RWPE1 (cell line): ENCODE measurements around the gene CEBPA.

Source experiments
- CTCF ChIA-PET: fragments of 350-600 bp; sonication (Branson Sonifier 250); formaldehyde crosslinking; extraction: SDS; loops from one replicate; lab custom pipeline; 2021; lab: Yijun Ruan, JAX
- POLR2A ChIA-PET: fragments of 400-600 bp; formaldehyde crosslinking; extraction: SDS; loops from one replicate; lab custom pipeline; 2020; ENCODE audit warnings: antibody characterized with exemption; ENCODE audit not compliant: low non-redundant PET; lab: Yijun Ruan, JAX
- DNase-seq: peaks from one replicate; pipeline ENCODE4 v3.0.0; 2012; ENCODE audit warnings: low spot score
- H3K27ac ChIP-seq: fragments of 450-650 bp; 2 replicates; pipeline ENCODE4 v1.5.1; 2017
- CTCF ChIP-seq: fragments of 450-650 bp; conservative IDR thresholded peaks from 2 replicates; pipeline ENCODE4 v1.5.1; 2017; ENCODE audit warnings: low read depth, mild to moderate bottlenecking

CEBPA gene

GRCh38 chr19:33303791-33304345 is 1.5 kb upstream of the CEBPA start:
- no peak for TF ChIP-seq CTCF
- H3K27ac ChIP-seq: peak overlapping the region; percentile 78
- no peak for DNase-seq
- CTCF ChIA-PET: interaction anchor here (0.6 to 2.0 kb wide), 4 partner anchors 70 to 521 kb away, joined by 3 to 8 read pairs (median 4); partner anchors contain the start of gene CEBPG
- POLR2A ChIA-PET: interaction anchor here (1.3 kb wide), 1 partner anchor 70 kb away, joined by 6 read pairs; the partner anchor contains the start of gene CEBPG

GRCh38 chr19:33302974-33303790 is 848 bp upstream of the CEBPA start:
- ChIA-PET POLR2A (interaction anchor here (0.6 to 1.3 kb wide), 4 partner anchors 70 to 92 kb away, joined by 3 to 6 read pairs (median 4); partner anchors contain the start of gene CEBPG), CTCF (interaction anchor here (0.5 to 2.0 kb wide), 17 partner anchors 9 to 521 kb away, joined by 3 to 8 read pairs (median 5); partner anchors contain the start of gene CEBPG)
- peak; percentile 47 for DNase-seq
- peak overlapping the region; percentile 78 for H3K27ac ChIP-seq
- no peak for TF ChIP-seq CTCF

DNA sequence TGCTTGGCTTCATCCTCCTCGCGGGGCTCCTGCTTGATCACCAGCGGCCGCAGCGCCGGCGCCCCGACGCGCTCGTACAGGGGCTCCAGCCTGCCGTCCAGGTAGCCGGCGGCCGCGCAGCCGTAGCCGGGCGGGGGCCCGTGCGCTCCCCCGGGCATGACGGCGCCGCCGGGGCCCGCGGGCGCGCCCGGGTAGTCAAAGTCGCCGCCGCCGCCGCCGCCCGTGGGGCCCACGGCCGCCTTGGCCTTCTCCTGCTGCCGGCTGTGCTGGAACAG is 497 bp downstream of the CEBPA start:
- H3K27ac ChIP-seq: peak overlapping the region; percentile 78; the same call in 1 of the 2 replicates
- TF ChIP-seq CTCF: no peak
- POLR2A ChIA-PET: interaction anchor here (0.5 to 1.2 kb wide), 2 partner anchors 70 to 72 kb away, joined by 3 to 6 read pairs; partner anchors contain the start of gene CEBPG
- CTCF ChIA-PET: interaction anchor here (0.5 to 2.2 kb wide), 11 partner anchors 9 to 104 kb away, joined by 3 to 8 read pairs (median 5); partner anchors contain the start of gene CEBPG
- DNase-seq: no peak

DNA sequence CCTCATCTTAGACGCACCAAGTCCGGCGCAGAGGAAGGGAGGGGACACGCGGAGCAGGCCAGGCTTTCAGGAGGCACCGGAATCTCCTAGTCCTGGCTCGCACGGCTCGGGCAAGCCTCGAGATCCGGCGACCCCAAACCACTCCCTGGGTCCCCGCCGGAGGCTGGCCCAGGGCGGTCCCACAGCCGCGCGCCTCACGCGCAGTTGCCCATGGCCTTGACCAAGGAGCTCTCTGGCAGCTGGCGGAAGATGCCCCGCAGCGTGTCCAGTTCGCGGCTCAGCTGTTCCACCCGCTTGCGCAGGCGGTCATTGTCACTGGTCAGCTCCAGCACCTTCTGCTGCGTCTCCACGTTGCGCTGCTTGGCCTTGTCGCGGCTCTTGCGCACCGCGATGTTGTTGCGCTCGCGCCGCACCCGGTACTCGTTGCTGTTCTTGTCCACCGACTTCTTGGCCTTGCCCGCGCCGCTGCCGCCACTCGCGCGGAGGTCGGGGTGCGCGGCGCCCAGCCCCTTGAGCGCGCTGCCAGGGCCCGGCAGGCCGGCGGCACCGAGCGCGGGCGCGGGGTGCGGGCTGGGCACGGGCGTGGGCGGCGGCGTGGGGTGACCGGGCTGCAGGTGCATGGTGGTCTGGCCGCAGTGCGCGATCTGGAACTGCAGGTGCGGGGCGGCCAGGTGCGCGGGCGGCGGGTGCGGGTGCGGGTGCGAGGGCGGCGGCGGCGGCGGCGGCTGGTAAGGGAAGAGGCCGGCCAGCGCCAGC is 1.0 kb downstream of the CEBPA start:
- TF ChIP-seq CTCF: no peak
- ChIA-PET CTCF (interaction anchor here (0.8 to 2.2 kb wide), 7 partner anchors 8 to 106 kb away, joined by 3 to 8 read pairs (median 3); partner anchors contain the start of gene CEBPG), POLR2A (interaction anchor here (1.5 kb wide), 1 partner anchor 73 kb away, joined by 4 read pairs; the partner anchor contains the start of gene CEBPG)
- H3K27ac ChIP-seq: no peak overlapping the region
- no peak for DNase-seq

GRCh38 chr19:33300894-33301143 is 1.5 kb downstream of the CEBPA start:
- POLR2A ChIA-PET: interaction anchor here (1.5 kb wide), 1 partner anchor 73 kb away, joined by 4 read pairs; the partner anchor contains the start of gene CEBPG
- DNase-seq: no peak
- H3K27ac ChIP-seq: no peak overlapping the region
- TF ChIP-seq CTCF: no peak
- CTCF ChIA-PET: interaction anchor here (0.8 to 2.2 kb wide), 6 partner anchors 52 to 106 kb away, joined by 3 to 8 read pairs (median 3); partner anchors contain the start of gene CEBPG
